ENCODE results near the gene VNN1. TPM values are rescaled to one million over a fixed set of nuclear protein-coding genes. Genes with fewer than 3 reads are reported as not detected.

Gene VNN1
- total RNA-seq, 1 experiment from 2014 or later = 0.24 TPM

Other genes starting within 250 kb of the VNN1 start
- 24.3 and 27.2 TPM in 2 replicates for gene STX7, start 200.9 kb downstream of the VNN1 start, total RNA-seq (2014; rRNA removed; shearing (Covaris generic))
- not detected in 2 replicates for gene TAAR9, start 175.8 kb downstream of the VNN1 start, total RNA-seq (2014; rRNA removed; shearing (Covaris generic))
- gene TAAR8, start 161.4 kb downstream of the VNN1 start, total RNA-seq (2014; rRNA removed; shearing (Covaris generic)) = not detected in 2 replicates
- not detected in 2 replicates for gene TAAR6, start 143.7 kb downstream of the VNN1 start, total RNA-seq (2014; rRNA removed; shearing (Covaris generic))
- not detected in 2 replicates for gene TAAR5, start 124.3 kb downstream of the VNN1 start, total RNA-seq (2014; rRNA removed; shearing (Covaris generic))
- gene TAAR2, start 89.8 kb downstream of the VNN1 start, total RNA-seq (2014; rRNA removed; shearing (Covaris generic)) = not detected in 2 replicates
- gene TAAR1, start 54.9 kb downstream of the VNN1 start, total RNA-seq (2014; rRNA removed; shearing (Covaris generic)) = not detected in 2 replicates
- gene VNN2, start 43.8 kb upstream of the VNN1 start, total RNA-seq (2014; rRNA removed; shearing (Covaris generic)) = 0.12 and 0.29 TPM in 2 replicates
- 14.6 and 14.9 TPM in 2 replicates for gene SLC18B1, start 84.6 kb upstream of the VNN1 start, total RNA-seq (2014; rRNA removed; shearing (Covaris generic))
- gene RPS12, start 100.5 kb upstream of the VNN1 start, total RNA-seq (2014; rRNA removed; shearing (Covaris generic)) = 2,174 and 2,304 TPM in 2 replicates

Data from RPMI7951 (cell line).